NCI-H526 (cell line): ENCODE measurements around the gene XDH.
A peak's percentile ranks its signal among the peaks of the same experiment; 100 is the strongest.

ENCODE experiments used
- DNase-seq, 2 experiments: peaks; one replicate each; lab custom pipeline; 2025; lab: John Stamatoyannopoulos, UW

Gene XDH

DNA sequence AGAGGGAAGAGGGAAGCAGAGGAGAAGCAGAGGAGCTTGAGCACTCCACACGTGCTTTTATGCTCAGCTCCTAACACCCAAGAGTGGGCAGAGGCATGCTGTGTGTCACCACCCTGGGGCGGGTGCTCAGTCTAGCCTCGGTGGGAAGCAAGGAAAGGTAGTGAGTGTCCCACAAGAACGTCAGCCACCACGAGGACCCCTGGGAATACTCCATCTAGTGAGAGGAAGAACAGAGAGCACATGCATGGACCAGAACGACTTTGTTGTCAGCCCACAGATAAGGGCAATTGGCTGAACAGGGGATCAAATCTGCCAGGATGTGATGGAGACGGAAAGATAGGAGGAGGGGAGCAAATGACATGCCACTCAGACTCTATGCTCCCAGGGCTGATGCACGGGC, 83.4 kb downstream of the XDH start:
- no peak for DNase-seq

DNA sequence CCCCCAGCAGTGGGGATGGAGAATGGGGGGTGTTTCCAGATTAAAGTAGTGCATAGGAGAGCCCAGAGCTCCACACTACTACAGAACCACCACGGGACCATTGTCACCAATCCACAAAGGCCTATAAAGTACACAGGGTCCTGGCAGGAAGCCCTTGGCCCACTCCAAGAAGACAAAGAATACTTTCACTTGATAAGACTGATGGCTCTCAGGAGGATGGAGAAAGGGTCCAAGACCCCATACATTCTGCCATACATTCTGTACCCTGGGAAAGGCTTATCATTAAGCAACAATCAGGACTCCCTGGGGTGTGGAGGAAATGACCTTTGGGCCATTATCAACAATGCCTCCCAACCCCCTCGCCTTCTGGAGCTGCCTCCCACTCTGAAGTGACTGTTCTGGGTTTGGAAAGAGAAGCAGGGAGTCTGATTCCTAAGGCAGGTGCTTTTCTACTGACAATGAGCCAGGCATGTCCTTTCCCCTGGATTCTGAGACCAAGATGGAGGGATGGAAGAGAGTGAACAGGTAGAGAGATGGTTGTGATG, 85.4 kb downstream of the XDH start:
- DNase-seq, result no peak

DNA sequence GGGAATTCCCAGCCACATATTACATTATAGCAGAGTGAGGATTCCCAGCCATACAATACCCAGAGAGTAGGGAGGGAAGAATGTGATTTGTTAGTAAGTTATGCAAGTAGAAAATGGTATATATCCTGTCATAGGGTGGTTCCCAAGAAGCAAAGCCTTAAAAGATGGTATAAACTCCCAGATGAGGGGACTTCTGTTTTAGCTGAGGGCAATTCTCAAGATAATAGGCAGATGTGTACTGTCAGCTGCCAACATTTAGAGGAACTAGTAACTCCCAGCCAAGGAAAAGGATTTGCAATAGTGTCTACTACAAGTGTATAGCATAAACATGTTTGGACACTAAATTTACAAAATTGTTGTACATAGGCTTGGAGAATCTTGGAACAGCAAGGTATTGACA, 86.5 kb downstream of the XDH start:
- no peak for DNase-seq

DNA sequence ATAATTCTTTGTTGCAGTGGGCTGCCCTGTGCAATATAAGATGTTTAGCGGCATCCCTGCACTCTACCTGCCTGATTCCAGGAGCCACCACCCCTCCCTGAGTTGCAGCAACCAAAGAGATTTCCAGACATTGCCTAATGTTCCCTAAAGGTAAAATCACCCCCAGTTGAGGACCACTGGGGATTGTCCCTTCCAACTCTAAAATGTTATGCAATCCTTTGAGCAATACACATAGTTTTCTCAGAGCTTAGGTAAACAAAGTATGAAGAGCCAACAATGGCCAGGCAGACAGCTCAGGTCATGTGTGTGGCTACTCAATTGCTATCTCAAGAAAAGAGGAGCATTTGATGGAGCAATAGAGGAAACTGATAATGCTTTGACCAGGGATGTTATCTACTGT, 87.0 kb downstream of the XDH start:
- DNase-seq, result no peak

- DNase-seq, result no peak
Observed at GRCh38 chr2:31324016-31324633, 90.4 kb downstream of the XDH start.

- DNase-seq, result no peak
Observed at GRCh38 chr2:31322371-31322770, 92.2 kb downstream of the XDH start.

- DNase-seq, result no peak
Observed at GRCh38 chr2:31319406-31320175, 95.0 kb downstream of the XDH start.

DNA sequence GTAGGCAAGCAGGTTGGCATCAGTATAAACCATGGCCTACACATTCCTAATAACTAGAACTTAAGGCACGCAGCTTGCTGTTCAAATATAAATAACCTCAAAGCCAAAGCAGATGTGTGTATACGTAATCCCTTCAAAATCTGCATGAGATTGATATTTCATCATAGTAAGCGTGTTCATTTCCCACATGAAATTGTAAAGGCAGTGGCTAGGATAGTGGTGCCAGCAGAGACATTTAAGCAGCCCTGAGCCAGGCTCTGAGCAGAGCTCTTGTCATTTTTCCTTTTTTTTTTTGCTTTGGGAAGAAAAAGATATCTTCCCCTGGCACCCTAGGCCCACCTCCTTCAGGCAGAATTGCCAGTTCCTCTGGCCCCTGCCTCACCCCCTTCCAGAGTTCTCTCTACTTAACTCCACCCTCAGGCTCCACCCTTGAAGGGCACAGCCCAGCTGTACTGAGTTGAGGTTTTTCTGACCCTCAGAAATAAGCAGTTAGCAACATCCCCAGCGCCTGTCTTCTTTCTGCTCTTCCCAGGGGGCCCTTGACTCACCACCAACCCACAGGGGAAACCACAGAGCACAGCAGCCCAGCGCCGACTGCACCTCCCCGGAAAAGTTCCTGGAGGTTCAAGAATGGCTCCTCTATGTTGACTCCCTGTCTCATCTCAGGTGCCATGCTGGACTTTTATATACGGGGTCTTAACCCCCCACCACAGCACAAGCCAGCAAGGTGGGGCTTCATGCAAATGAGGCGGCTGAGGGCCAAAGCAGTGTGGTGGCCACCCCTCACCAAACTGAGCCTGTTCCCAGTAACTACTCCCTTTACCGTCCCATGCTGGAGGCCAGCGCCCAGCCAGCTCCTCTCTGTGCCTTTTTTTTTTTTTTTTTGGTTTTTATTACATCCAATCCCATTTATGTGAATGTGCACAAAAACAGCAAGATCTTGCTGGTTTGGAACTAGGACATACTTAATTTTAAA, 95.9 kb downstream of the XDH start:
- no peak for DNase-seq

GRCh38 chr2:31317396-31317795, 97.1 kb downstream of the XDH start:
- no peak for DNase-seq

DNA sequence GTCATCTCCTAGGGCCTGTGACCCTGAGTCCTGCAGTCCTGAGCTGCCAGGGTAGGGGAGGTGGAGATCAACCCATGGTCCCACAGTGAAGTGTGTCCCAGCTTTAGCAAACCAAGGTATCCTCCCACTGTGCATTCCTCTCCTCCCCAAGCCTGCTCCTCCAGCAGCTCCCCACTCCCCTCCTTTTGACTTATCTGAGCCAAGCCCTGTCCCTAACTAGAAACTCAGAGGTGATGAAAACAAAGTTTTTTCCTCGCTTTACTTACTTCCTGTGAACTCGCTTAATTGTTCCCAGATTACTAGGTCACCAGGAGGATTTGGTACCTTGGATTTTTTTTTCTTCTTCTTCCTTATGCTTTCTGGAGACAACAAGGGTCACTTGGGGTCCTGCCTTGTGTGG, 99.8 kb downstream of the XDH start:
- DNase-seq, result no peak

DNA sequence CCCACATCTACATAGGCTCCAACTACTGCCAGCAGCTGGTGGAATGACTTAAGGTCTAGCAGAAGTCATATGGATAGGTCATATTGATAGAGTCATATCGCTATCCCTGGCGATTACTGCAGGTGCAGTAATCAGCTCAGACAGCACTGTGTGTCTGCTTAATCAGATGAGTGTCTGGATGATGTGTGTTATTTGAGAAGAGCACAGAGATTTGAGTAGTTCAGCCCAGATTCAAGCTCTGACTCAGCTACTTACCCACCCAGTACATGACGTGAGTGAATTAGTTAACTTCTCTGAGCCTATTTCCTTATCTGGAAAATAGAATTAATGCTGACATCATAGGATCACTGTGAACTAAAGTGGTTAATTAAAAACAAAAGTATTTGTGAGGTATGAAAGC, 101.6 kb downstream of the XDH start:
- DNase-seq, result no peak

DNA sequence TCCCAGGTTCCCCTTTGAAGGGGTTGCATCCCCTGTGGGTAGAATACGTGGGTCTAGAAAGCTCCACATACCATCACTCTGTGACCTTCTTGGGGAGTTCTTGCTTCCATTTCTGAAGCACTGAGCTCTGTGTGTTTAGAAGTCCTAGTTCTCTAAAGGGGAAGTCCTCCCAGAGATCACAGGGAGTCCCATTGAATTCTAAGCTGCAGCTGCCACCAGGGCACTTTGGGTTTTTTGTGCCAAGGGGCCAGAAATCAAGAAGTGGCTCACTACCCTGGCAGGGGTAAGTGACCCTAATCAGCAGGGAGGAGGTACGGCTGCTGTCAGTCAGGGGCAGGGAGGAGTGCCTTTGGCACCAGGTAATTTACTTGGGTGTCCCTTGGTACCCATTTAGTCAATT, 109.7 kb downstream of the XDH start:
- no peak for DNase-seq

- no peak for DNase-seq
Observed at GRCh38 chr2:31302940-31303563, 111.5 kb downstream of the XDH start.

- no peak for DNase-seq
Observed at GRCh38 chr2:31300309-31300708, 114.2 kb downstream of the XDH start.

- DNase-seq, result peak in 1 of 2 experiments; percentile 35
Observed at GRCh38 chr2:31299547-31299946, 115.0 kb downstream of the XDH start.

DNA sequence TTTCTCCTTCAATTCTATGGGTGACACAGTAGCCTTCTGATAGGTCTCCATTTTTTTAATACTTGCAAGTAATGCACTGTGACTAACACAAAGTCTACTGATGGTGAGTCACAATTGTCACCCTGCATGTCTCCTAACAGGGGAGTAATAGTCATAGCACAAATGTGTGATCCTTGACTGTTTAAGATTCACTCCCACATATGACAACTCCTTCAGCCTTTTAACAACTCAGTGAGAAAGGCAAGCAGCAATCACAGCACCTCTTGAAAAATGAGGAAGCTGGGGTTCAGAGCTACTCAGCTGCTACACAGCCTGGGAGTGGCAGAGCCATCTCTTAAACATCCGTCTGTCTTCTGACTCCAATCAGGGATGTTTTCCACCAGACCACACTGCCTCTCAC, 116.8 kb downstream of the XDH start:
- no peak for DNase-seq

GRCh38 chr2:31296641-31297287, 117.8 kb downstream of the XDH start:
- no peak for DNase-seq

DNA sequence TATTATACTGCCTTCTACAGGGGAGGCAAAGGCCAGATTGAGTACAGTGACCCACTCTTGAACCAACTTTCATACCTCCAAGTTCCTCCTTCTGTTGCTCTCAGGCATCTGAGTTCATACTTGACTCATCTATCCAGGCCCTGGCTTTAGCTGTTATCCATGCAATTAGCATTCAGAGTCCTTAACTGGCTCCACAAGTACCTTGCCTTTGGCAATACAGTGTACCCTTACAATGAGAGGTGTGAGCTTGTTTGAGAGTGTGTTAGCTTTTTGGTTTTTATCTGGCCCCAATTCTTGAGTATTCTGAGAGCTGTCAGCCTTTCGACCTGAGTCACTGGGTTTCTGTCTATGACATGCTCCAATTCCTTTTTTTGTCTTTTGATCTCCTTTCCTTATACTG, 120.3 kb downstream of the XDH start:
- no peak for DNase-seq

DNA sequence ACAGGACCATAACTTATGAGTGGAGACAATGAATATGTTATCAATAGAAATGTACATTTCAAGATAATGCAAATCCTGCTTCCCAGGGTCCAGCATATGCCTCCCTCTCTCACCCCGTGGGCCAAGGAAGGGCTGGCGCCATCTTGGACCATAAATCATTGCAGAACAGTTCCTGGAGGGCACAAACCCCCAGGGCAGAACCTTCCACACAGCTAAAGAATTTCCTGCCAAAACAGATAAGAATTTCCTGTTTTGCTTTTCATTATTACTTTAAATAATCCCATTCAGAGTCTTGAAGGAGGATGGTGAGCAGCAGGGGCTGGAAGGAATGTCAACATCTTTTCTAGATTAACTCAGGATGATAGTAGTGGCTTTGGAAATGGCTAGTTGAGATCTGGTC, 126.9 kb downstream of the XDH start:
- DNase-seq, result no peak

- DNase-seq, result no peak
Observed at GRCh38 chr2:31286961-31287550, 127.5 kb downstream of the XDH start.

- no peak for DNase-seq
Observed at GRCh38 chr2:31286230-31286629, 128.3 kb downstream of the XDH start.
